Measurements from ENCODE around the gene ZC3HAV1. TPM values are rescaled to one million over a fixed set of nuclear protein-coding genes. Genes with fewer than 3 reads are reported as not detected.

The ZC3HAV1 gene
- total and polyA plus RNA-seq, 9 of the 15 experiments (the other 6 are each of a cell fraction or from before 2014, with no cell fraction given), result 11.9 to 40.5 (median 23.9) TPM

GRCh38 chr7:139109188-139109982 lies at the start of gene ZC3HAV1 (continued):
- TF ChIP-seq ZNF395 (CRISPR knock-in tag; IDR thresholded peaks at IDR 0.05) (peak; percentile 69), ZSCAN32 (CRISPR knock-in tag; IDR thresholded peaks at IDR 0.05) (no peak), KDM5B (IDR thresholded peaks at IDR 0.05; ENCODE audit: insufficient replicate concordance, low read depth, low read length) (peak; percentile 97), MTA2 (IDR thresholded peaks at IDR 0.05; ENCODE audit: low read depth) (no peak), FOXK1 (CRISPR knock-in tag; IDR thresholded peaks at IDR 0.05; ENCODE audit: borderline replicate concordance) (peak; percentile 97; the same call in 1 of the 2 replicates), ZNF384 (IDR thresholded peaks at IDR 0.05; ENCODE audit: low read depth, low read length) (peak; percentile 24), ZNF609 (CRISPR knock-in tag; IDR thresholded peaks at IDR 0.05; ENCODE audit: borderline replicate concordance) (peak; percentile 85; the same call in 1 of the 2 replicates), E4F1 (CRISPR knock-in tag; IDR thresholded peaks at IDR 0.05; ENCODE audit: borderline replicate concordance) (no peak), FOXK2 (conservative IDR thresholded peaks at IDR 0.05 in 1 of 2, IDR thresholded peaks at IDR 0.05 in 1 of 2; ENCODE audit: low read depth in 2 of 2) (peak in 1 of 2 experiments; percentile 58; a peak in 3 of 4 replicates), ZNF644 (tag; IDR thresholded peaks at IDR 0.05; ENCODE audit: low read depth) (0 out of 2 replicates have a peak, but pooled peaks have one; percentile 70), XRCC4 (IDR thresholded peaks at IDR 0.05; ENCODE audit: extremely low read depth, insufficient read depth, insufficient read length) (no peak), JUNB (CRISPR knock-in tag; conservative IDR thresholded peaks at IDR 0.05) (no peak), NRF1 (conservative IDR thresholded peaks at IDR 0.05 in 1 of 2, IDR thresholded peaks at IDR 0.05 in 1 of 2) (peak; percentile 73 to 76), CXXC5 (CRISPR knock-in tag; IDR thresholded peaks at IDR 0.05) (peak; percentile 90), IRF9 (tag; IDR thresholded peaks at IDR 0.05) (peak; percentile 82), ZKSCAN1 (IDR thresholded peaks at IDR 0.05; ENCODE audit: low read depth, low read length) (peak; percentile 78), ZC3H8 (IDR thresholded peaks at IDR 0.05) (no peak)

Measured in K562 (cell line).